HG03565 (cell line): ENCODE measurements around the gene MUC12.
"Not testable (repeated sequence)": the region's sequence is repeated elsewhere in the genome, so short reads cannot be mapped to it uniquely, and the experiment has no call there.

ENCODE experiments used
- ATAC-seq: cut with Tn5 transposase; IDR thresholded peaks from one replicate; pipeline ENCODE4 v1.9.1; 2021; ENCODE audit warnings: mild to moderate bottlenecking, moderate library complexity; ENCODE audit not compliant: unreplicated experiment

The MUC12 gene

GRCh38 chr7:101059620-101059942, 90.2 kb downstream of the MUC12 start:
- ATAC-seq, result no peak

- no peak for ATAC-seq
Measured at GRCh38 chr7:101060992-101061391, 91.6 kb downstream of the MUC12 start.

GRCh38 chr7:101064176-101064550, 94.8 kb downstream of the MUC12 start:
- ATAC-seq, result not testable (repeated sequence)

- not testable (repeated sequence) for ATAC-seq
Measured at GRCh38 chr7:101065162-101065561, 95.8 kb downstream of the MUC12 start.

- ATAC-seq, result no peak
Measured at GRCh38 chr7:101066141-101066832, 96.9 kb downstream of the MUC12 start.

- no peak for ATAC-seq
Measured at GRCh38 chr7:101066833-101067177, 97.4 kb downstream of the MUC12 start.

- ATAC-seq, result no peak
Measured at GRCh38 chr7:101068401-101068800, 99.0 kb downstream of the MUC12 start.
